GM08714 (cell line): ENCODE data around the gene ASB10.

Experiments used
- H3K4me3 ChIP-seq: fragments of 200-500 bp; sonication (Bioruptor generic); 2 replicates; pipeline ENCODE4 v1.5.1; 2014; ENCODE audit warnings: mild to moderate bottlenecking, low read length, inconsistent platforms
- ZNF274 ChIP-seq: IDR thresholded peaks from 2 replicates; pipeline ENCODE4 v1.6.1; 2012; ENCODE audit warnings: mild to moderate bottlenecking, low read depth, low read length

Gene ASB10

DNA sequence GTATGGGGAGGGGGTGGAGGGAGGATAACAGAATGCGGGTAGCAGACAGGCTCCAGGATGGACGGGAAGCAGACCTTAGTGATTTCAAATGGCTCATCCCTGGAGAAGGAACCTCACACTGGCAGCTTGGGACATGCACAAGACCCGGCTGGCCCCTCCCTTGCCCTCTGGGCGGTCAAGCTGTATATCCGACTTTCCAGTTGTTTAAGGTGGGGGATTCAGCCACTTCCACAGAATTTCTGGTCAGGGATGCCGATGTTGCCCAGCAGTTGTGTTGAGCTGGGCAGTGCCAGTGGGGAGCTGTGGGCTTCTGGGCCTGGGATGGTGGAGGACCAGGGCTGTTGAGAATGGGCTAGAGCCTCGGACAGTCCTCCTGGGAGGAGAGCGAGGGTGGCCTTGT, 58.3 kb downstream of the ASB10 start:
- no peak overlapping the region for H3K4me3 ChIP-seq
- TF ChIP-seq ZNF274, result no peak

DNA sequence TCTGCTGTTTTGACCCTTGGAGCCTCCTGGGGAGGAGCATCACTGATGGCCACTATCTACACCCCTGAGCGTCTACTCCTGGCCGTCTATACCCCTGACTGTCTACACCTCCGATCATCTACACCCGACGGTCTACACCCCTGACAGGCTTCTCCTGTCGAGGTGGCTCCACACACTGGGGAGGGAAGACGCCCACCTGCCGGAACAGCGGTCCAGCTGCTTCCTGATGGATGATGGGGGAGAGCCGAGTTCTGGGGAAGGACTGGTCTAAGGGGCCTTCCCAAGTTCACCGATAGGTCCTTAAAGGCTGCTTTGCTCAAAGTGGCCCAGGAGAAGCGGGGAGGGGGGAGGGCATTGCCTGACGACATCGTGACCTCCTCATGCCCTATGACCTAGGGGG, 58.9 kb downstream of the ASB10 start:
- H3K4me3 ChIP-seq, result no peak overlapping the region
- no peak for TF ChIP-seq ZNF274

DNA sequence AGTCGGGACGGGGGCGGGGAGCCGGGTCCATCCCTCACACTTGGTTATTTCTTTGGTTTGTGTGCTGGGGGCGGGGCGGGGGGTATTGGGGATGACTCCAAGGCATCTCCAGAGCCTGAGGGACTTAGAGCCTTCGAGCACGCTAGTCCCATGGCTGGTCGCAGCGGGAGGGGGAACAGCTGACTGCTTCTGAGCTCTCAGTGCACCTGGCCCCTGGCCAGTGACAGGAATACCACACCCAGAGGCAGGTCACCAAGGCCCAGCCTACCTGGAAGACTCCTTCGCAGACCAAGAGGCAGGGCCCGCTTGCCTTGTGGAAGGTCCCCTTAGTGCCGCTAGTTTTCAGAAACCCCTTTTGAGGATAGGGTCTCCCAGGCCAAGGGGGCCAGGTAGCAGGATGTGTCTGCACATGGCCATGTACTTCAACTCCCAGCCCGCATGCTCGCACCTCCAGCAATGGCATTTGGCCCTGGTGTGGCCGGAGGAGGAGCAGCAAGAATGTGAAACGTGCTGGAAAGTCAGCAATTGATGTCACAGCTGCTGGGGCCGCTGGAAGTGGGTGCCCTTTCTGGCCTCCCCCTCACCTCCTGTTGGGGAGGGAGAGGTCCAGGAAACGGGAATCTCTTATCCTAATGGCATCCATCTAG, 60.4 kb downstream of the ASB10 start:
- no peak for TF ChIP-seq ZNF274
- H3K4me3 ChIP-seq, result no peak overlapping the region

- no peak for TF ChIP-seq ZNF274
- H3K4me3 ChIP-seq, result no peak overlapping the region
Measured at GRCh38 chr7:151125846-151126481, 61.1 kb downstream of the ASB10 start.
